Panc1 (cell line): ENCODE data around the gene CHRM4. TPM values are rescaled to one million over a fixed set of nuclear protein-coding genes. Genes with fewer than 3 reads are reported as not detected.

Source experiments
- ATAC-seq: fragments of 200-7000 bp; cut with Tn5 transposase; 2 replicates; pipeline ENCODE4 v1.9.1; 2020; ENCODE audit warnings: mild to moderate bottlenecking, moderate library complexity
- BruUV-seq: library from RNA; stranded (reverse); fragments of 400-500 nt; replicated peaks from 2 replicates; lab custom pipeline; 2021; lab: Mats Ljungman, UMichigan
- CTCF ChIA-PET: fragments of 300-600 bp; sonication (Branson Sonifier 250); formaldehyde crosslinking; loops from one replicate; lab custom pipeline; 2022; ENCODE audit warnings: antibody characterized with exemption; lab: Charles Lee
- POLR2A ChIA-PET: fragments of 300-600 bp; sonication (Branson Sonifier 250); formaldehyde crosslinking; loops from one replicate; lab custom pipeline; 2022; ENCODE audit warnings: antibody characterized with exemption; lab: Charles Lee
- DNase-seq: peaks from one replicate; pipeline ENCODE4 v3.0.0-alpha.2; 2010; ENCODE audit warnings: low read depth, low spot score
- H3K27ac ChIP-seq: 2 replicates; pipeline ENCODE4 v1.5.1; 2011; ENCODE audit warnings: mild to moderate bottlenecking, low read length, inconsistent platforms
- H3K27me3 ChIP-seq: fragments of 200-500 bp; sonication (Bioruptor generic); 2 replicates; pipeline ENCODE4 v1.6.0; 2014; ENCODE audit warnings: low read length, inconsistent platforms; ENCODE audit not compliant: control insufficient read depth, insufficient read depth
- H3K36me3 ChIP-seq: fragments of 200-500 bp; sonication (Bioruptor generic); 2 replicates; pipeline ENCODE4 v1.5.1; 2014; ENCODE audit warnings: inconsistent platforms, mild to moderate bottlenecking, low read length, moderate library complexity; ENCODE audit not compliant: control insufficient read depth, insufficient read depth
- H3K4me1 ChIP-seq: 2 replicates; pipeline ENCODE4 v1.5.1; 2011; ENCODE audit warnings: inconsistent platforms, mild to moderate bottlenecking, low read length, moderate library complexity; ENCODE audit not compliant: control insufficient read depth, insufficient read depth
- H3K4me3 ChIP-seq, 2 experiments: 2 replicates each; pipeline ENCODE4 v1.5.1; 2011 to 2012; ENCODE audit warnings: low read depth in 2 of 2, low read length in 2 of 2, mild to moderate bottlenecking in 2 of 2, inconsistent platforms in 1 of 2, moderate library complexity in 1 of 2
- H3K9me3 ChIP-seq: fragments of 200-500 bp; sonication (Bioruptor generic); 2 replicates; pipeline ENCODE4 v1.5.1; 2014; ENCODE audit warnings: low read depth, mild to moderate bottlenecking, inconsistent platforms, low read length, moderate library complexity; ENCODE audit not compliant: control insufficient read depth, insufficient read depth
- CTCF ChIP-seq: fragments of 450-650 bp; IDR thresholded peaks from 2 replicates; pipeline ENCODE4 v1.5.1; 2017; ENCODE audit warnings: mild to moderate bottlenecking
- POLR2AphosphoS5 ChIP-seq: IDR thresholded peaks from 2 replicates; pipeline ENCODE4 v1.6.1; 2012; ENCODE audit warnings: mild to moderate bottlenecking, low read depth, low read length, moderate library complexity
- REST ChIP-seq, 2 experiments: IDR thresholded peaks; 2 replicates each; pipeline ENCODE4 v1.6.1; 2011 to 2012; ENCODE audit warnings: low read depth in 2 of 2, control low read depth in 1 of 2, low read length in 1 of 2, mild to moderate bottlenecking in 1 of 2, moderate library complexity in 1 of 2; ENCODE audit not compliant: insufficient read depth in 1 of 2
- SIN3A ChIP-seq: IDR thresholded peaks from 2 replicates; pipeline ENCODE4 v1.6.1; 2012; ENCODE audit warnings: low read depth, mild to moderate bottlenecking, low read length, moderate library complexity, borderline replicate concordance; ENCODE audit not compliant: insufficient read depth
- TCF7L2 ChIP-seq: IDR thresholded peaks from 2 replicates; pipeline ENCODE4 v1.6.1; 2011; ENCODE audit warnings: mild to moderate bottlenecking, low read depth, low read length, inconsistent platforms
- in situ Hi-C: cut with HindIII; loops from 2 replicates; pipeline ENCODE4 v1.10.0; 2016; ENCODE audit warnings: low sequenced_read_pairs, low pct_unique_long_range_greater_than_20kb
- intact Hi-C: fragments of 100-400 bp; cut with micrococcal nuclease; formaldehyde crosslinking; loops from one replicate; pipeline ENCODE4 v1.10.0; 2022; ENCODE audit not compliant: unreplicated experiment
- total RNA-seq: library from RNA; stranded (reverse); gene quantifications from one replicate; pipeline ENCODE4 v1.2.1, GENCODE V29; 2021; ENCODE audit not compliant: unreplicated experiment

The CHRM4 gene
- total RNA-seq, 1 experiment from 2014 or later: 3.1 TPM

- POLR2A ChIA-PET: interaction anchor here (0.5 kb wide), 1 partner anchor 16 kb away, joined by 4 read pairs; no protein-coding TSS in a partner anchor
- intact Hi-C loops: no loop called here
- TF ChIP-seq REST (IDR thresholded peaks at IDR 0.05; ENCODE audit: insufficient read depth in 1 of 2, low read depth in 2 of 2, low read length in 1 of 2): no peak
- no peak for TF ChIP-seq TCF7L2
- no peak for TF ChIP-seq SIN3A
- TF ChIP-seq POLR2AphosphoS5: no peak
- no peak for TF ChIP-seq CTCF
- no peaks in the 10 kb centered on the region for H3K9me3 ChIP-seq
- H3K36me3 ChIP-seq: peaks cover 4% of the 10 kb centered on the region; the same call in 1 of the 2 replicates
- H3K4me3 ChIP-seq: no peak overlapping the region
- in situ Hi-C loops: no loop called here
- CTCF ChIA-PET: interaction anchor here (1.1 kb wide), 1 partner anchor 15 kb away, joined by 6 read pairs; no protein-coding TSS in a partner anchor
- H3K27me3 ChIP-seq: no peaks in the 10 kb centered on the region
- peaks cover 57% of the 10 kb centered on the region for H3K4me1 ChIP-seq
- no TSS peak for BruUV-seq
- peak overlapping the region; percentile 39; the same call in 1 of the 2 replicates for H3K27ac ChIP-seq
- ATAC-seq (no peak), DNase-seq (no peak)
Measured at GRCh38 chr11:46366661-46367161, 24.9 kb downstream of the CHRM4 start.

- in situ Hi-C loops: no loop called here
- POLR2A ChIA-PET: interaction anchor here (0.5 kb wide), 1 partner anchor 16 kb away, joined by 4 read pairs; no protein-coding TSS in a partner anchor
- Histone ChIP-seq H3K4me3 (no peak overlapping the region), H3K27me3 (no peaks in the 10 kb centered on the region), H3K4me1 (peaks cover 61% of the 10 kb centered on the region), H3K9me3 (no peaks in the 10 kb centered on the region), H3K27ac (peak overlapping the region; percentile 59), H3K36me3 (peaks cover 4% of the 10 kb centered on the region; the same call in 1 of the 2 replicates)
- intact Hi-C loops: no loop called here
- no peak for TF ChIP-seq TCF7L2
- no peak for TF ChIP-seq POLR2AphosphoS5
- TF ChIP-seq REST (IDR thresholded peaks at IDR 0.05; ENCODE audit: insufficient read depth in 1 of 2, low read depth in 2 of 2, low read length in 1 of 2): no peak
- TF ChIP-seq CTCF: no peak
- no peak for TF ChIP-seq SIN3A
- ATAC-seq (no peak), DNase-seq (no peak)
- no TSS peak for BruUV-seq
- CTCF ChIA-PET: interaction anchor here (1.1 to 1.3 kb wide), 2 partner anchors 14 to 24 kb away, joined by 5 to 6 read pairs; no protein-coding TSS in a partner anchor
Measured at GRCh38 chr11:46366260-46366659, 25.3 kb downstream of the CHRM4 start.
